AG09309 (cell line): ENCODE measurements around the gene TANC1.

Source experiments
- DNase-seq: peaks from one replicate; pipeline ENCODE4 v3.0.0-alpha.2; 2010; ENCODE audit warnings: low read depth
- H3K4me3 ChIP-seq: 2 replicates; pipeline ENCODE4 v1.5.1; 2011; ENCODE audit warnings: mild to moderate bottlenecking, low read depth, low read length, moderate library complexity; ENCODE audit not compliant: control insufficient read depth
- TF ChIP-seq, protein P1 (sequence below): IDR thresholded peaks from 2 replicates; pipeline ENCODE4 v1.5.1; 2011; ENCODE audit warnings: mild to moderate bottlenecking, low read depth, low read length, inconsistent platforms; ENCODE audit not compliant: insufficient read depth, control insufficient read depth; ENCODE audit errors: missing control alignments

Gene TANC1

DNA sequence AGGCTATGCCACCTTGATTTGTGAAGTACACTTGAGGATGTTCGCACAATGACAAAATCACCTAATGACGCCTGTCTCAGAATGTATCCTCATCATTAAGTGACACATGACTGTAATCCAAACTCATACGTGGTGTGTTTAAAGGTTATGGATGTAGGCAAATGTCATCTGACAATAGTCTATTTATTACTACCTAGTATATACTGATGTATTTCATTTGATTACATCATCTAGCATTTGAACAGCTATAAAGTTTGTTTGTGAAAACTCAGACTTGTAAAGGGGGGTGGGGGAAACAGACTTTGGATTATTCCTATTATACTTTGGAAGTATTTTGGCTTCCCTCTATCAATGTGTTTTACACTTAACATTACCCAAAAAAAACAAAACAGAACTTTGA lies 129.9 kb downstream of the TANC1 start:
- TF ChIP-seq, protein P1, sequence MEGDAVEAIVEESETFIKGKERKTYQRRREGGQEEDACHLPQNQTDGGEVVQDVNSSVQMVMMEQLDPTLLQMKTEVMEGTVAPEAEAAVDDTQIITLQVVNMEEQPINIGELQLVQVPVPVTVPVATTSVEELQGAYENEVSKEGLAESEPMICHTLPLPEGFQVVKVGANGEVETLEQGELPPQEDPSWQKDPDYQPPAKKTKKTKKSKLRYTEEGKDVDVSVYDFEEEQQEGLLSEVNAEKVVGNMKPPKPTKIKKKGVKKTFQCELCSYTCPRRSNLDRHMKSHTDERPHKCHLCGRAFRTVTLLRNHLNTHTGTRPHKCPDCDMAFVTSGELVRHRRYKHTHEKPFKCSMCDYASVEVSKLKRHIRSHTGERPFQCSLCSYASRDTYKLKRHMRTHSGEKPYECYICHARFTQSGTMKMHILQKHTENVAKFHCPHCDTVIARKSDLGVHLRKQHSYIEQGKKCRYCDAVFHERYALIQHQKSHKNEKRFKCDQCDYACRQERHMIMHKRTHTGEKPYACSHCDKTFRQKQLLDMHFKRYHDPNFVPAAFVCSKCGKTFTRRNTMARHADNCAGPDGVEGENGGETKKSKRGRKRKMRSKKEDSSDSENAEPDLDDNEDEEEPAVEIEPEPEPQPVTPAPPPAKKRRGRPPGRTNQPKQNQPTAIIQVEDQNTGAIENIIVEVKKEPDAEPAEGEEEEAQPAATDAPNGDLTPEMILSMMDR: no peak
- DNase-seq: no peak
- H3K4me3 ChIP-seq: no peak overlapping the region

- no peak for DNase-seq
- H3K4me3 ChIP-seq: no peak overlapping the region
- TF ChIP-seq, protein P1: no peak
Measured at GRCh38 chr2:159098921-159099411, 130.5 kb downstream of the TANC1 start.

- TF ChIP-seq, protein P1: no peak
- no peak overlapping the region for H3K4me3 ChIP-seq
- no peak for DNase-seq
Measured at GRCh38 chr2:159101755-159102489, 133.5 kb downstream of the TANC1 start.

GRCh38 chr2:159103411-159103810 lies 135.0 kb downstream of the TANC1 start:
- TF ChIP-seq, protein P1: no peak
- DNase-seq: no peak

DNA sequence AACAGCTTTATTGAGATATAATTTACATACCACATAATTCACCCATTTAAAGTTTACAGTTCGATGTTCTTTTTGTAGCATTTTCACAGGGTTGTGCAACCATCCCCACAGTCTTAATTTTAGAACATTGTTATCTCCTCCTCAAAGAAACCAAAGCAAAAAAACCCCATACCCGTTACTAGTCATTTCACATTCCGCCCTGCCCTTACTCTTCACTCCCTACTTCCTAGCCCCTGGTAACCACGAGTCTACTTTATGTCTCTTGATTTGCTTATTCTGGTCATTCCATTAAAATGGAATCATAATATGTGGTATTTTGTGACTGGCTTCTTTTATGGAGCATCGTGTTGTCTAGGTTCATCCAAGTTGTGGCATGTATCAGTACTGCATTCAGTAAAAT lies 137.7 kb downstream of the TANC1 start:
- H3K4me3 ChIP-seq: no peak overlapping the region
- DNase-seq: peak; percentile 81
- TF ChIP-seq, protein P1: no peak

More at GRCh38 chr2:159103411-159103810, 135.0 kb downstream of the TANC1 start:
- no peak overlapping the region for H3K4me3 ChIP-seq

- no peak overlapping the region for H3K4me3 ChIP-seq
- no peak for DNase-seq
- TF ChIP-seq, protein P1: no peak
Measured at GRCh38 chr2:159108181-159108893, 139.9 kb downstream of the TANC1 start.
